Measurements from ENCODE around the gene NDUFS5. TPM values are rescaled to one million over a fixed set of nuclear protein-coding genes. Genes with fewer than 3 reads are reported as not detected.
"Not testable (repeated sequence)": the region's sequence is repeated elsewhere in the genome, so short reads cannot be mapped to it uniquely, and the experiment has no call there.

NDUFS5 gene
- total RNA-seq, 1 experiment from 2014 or later = 367 TPM

DNA sequence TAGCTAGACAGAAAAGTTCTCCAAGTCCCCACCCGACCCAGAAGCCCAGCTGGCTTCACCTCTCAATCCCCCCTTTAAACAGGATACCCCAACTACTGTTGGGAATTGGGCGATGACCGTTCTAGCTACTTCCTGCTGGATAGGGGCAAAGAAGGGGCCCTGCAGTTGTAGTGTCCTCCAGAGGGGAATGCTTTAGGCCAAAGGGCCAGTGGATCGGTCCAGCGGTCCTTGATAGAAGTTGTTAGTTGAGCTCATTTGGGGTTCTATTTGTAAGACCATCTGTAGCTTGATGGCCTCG lies 48.0 kb upstream of the NDUFS5 start:
- H4K20me1 ChIP-seq (ENCODE audit: control insufficient read depth, insufficient read depth, insufficient read length); H3K23ac ChIP-seq (ENCODE audit: insufficient read length, low read depth, low read length); H3K18ac ChIP-seq (ENCODE audit: insufficient read length, low read depth, low read length); H3K14ac ChIP-seq (ENCODE audit: insufficient read depth, low read length); H3K27ac Mint-ChIP-seq; H2AFZ ChIP-seq (ENCODE audit: low read length); H3K27me3 Mint-ChIP-seq (ENCODE audit: low read depth); H2BK5ac ChIP-seq (ENCODE audit: insufficient read length, low read length); H3K9me3 ChIP-seq (ENCODE audit: control insufficient read depth, low read depth, low read length); H3K27ac ChIP-seq (ENCODE audit: insufficient read length, low read depth, low read length); H3K79me2 ChIP-seq (ENCODE audit: insufficient read depth, low read length); H3K4me2 ChIP-seq (ENCODE audit: insufficient read depth, insufficient read length, low read length); H3T11ph ChIP-seq (ENCODE audit: low read length); H4K5ac ChIP-seq (ENCODE audit: insufficient read length, low read depth, low read length); H2BK120ac ChIP-seq (ENCODE audit: low read depth, low read length, poor library complexity, severe bottlenecking); H2BK12ac ChIP-seq (ENCODE audit: insufficient read length, low read depth, low read length); H2AK5ac ChIP-seq (ENCODE audit: insufficient read length, low read length); H3K9ac ChIP-seq (ENCODE audit: extremely low read depth, insufficient read length, low read length); H2BK20ac ChIP-seq (ENCODE audit: low read depth, low read length, poor library complexity, severe bottlenecking); H3K4me3 Mint-ChIP-seq; H3K4ac ChIP-seq (ENCODE audit: low read depth, low read length); H4K8ac ChIP-seq (replicated peaks; ENCODE audit: insufficient read length, low read depth, low read length); H3K4me1 ChIP-seq (ENCODE audit: insufficient read depth, low read length); H3K4me1 Mint-ChIP-seq; H2BK15ac ChIP-seq (ENCODE audit: low read depth, low read length); H3K79me1 ChIP-seq (ENCODE audit: insufficient read depth, low read depth, low read length, poor library complexity, severe bottlenecking); H4K91ac ChIP-seq (ENCODE audit: insufficient read length, low read depth, low read length); H3K56ac ChIP-seq (ENCODE audit: insufficient read length, low read depth, low read length); H3K27me3 ChIP-seq (ENCODE audit: insufficient read depth, low read length); DNase-seq; H3K23me2 ChIP-seq (ENCODE audit: insufficient read length, low read depth, low read length, poor library complexity, severe bottlenecking): not testable (repeated sequence)
- Mint-ChIP-seq H3K36me3 (ENCODE audit: insufficient read depth in 1 of 3, low read depth in 3 of 3) (peaks cover 9 to 14% (median 12%) of the 10 kb centered on the region in 3 experiments; a peak in 6 of 7 replicates), H3K9me3 (peaks cover 22 to 25% of the 10 kb centered on the region in 2 experiments)
- WGBS (ENCODE audit: extremely low coverage, insufficient read length, low lambda C conversion rate) = no CpG with 5 or more reads among the region's 6 CpGs

- Mint-ChIP-seq H3K36me3 (ENCODE audit: insufficient read depth in 1 of 3, low read depth in 3 of 3) (peaks cover 9 to 14% (median 12%) of the 10 kb centered on the region in 3 experiments; a peak in 6 of 7 replicates), H3K9me3 (peaks cover 22 to 25% of the 10 kb centered on the region in 2 experiments)
- H2BK120ac ChIP-seq (ENCODE audit: low read depth, low read length, poor library complexity, severe bottlenecking); H2BK12ac ChIP-seq (ENCODE audit: insufficient read length, low read depth, low read length); H2BK15ac ChIP-seq (ENCODE audit: low read depth, low read length); H3K27ac ChIP-seq (ENCODE audit: insufficient read length, low read depth, low read length); H3K27me3 Mint-ChIP-seq (ENCODE audit: low read depth); H2AFZ ChIP-seq (ENCODE audit: low read length); H3K79me2 ChIP-seq (ENCODE audit: insufficient read depth, low read length); H3K4ac ChIP-seq (ENCODE audit: low read depth, low read length); H3K4me1 ChIP-seq (ENCODE audit: insufficient read depth, low read length); H3K14ac ChIP-seq (ENCODE audit: insufficient read depth, low read length); H3K79me1 ChIP-seq (ENCODE audit: insufficient read depth, low read depth, low read length, poor library complexity, severe bottlenecking); H4K5ac ChIP-seq (ENCODE audit: insufficient read length, low read depth, low read length); H3K4me3 Mint-ChIP-seq; DNase-seq; H3K23ac ChIP-seq (ENCODE audit: insufficient read length, low read depth, low read length); H3K27me3 ChIP-seq (ENCODE audit: insufficient read depth, low read length); H3K9me3 ChIP-seq (ENCODE audit: control insufficient read depth, low read depth, low read length); H4K91ac ChIP-seq (ENCODE audit: insufficient read length, low read depth, low read length); H2BK20ac ChIP-seq (ENCODE audit: low read depth, low read length, poor library complexity, severe bottlenecking); H3K9ac ChIP-seq (ENCODE audit: extremely low read depth, insufficient read length, low read length); H4K8ac ChIP-seq (replicated peaks; ENCODE audit: insufficient read length, low read depth, low read length); H2AK5ac ChIP-seq (ENCODE audit: insufficient read length, low read length); H3K18ac ChIP-seq (ENCODE audit: insufficient read length, low read depth, low read length); H3T11ph ChIP-seq (ENCODE audit: low read length); H3K23me2 ChIP-seq (ENCODE audit: insufficient read length, low read depth, low read length, poor library complexity, severe bottlenecking); H3K4me2 ChIP-seq (ENCODE audit: insufficient read depth, insufficient read length, low read length); H3K56ac ChIP-seq (ENCODE audit: insufficient read length, low read depth, low read length); H4K20me1 ChIP-seq (ENCODE audit: control insufficient read depth, insufficient read depth, insufficient read length); H3K27ac Mint-ChIP-seq; H2BK5ac ChIP-seq (ENCODE audit: insufficient read length, low read length); H3K4me1 Mint-ChIP-seq: not testable (repeated sequence)
- no CpG with 5 or more reads among the region's 1 CpG for WGBS (ENCODE audit: extremely low coverage, insufficient read length, low lambda C conversion rate)
These were observed 46.8 kb upstream of the NDUFS5 start for GRCh38 chr1:38979380-38979779.

All from H9 (cell line).